ENCODE results near the gene HP.

GRCh38 chr16:72064361-72064894 is 10.1 kb downstream of the HP start:
- TF ChIP-seq POLR2AphosphoS5 (IDR thresholded peaks at IDR 0.05; ENCODE audit: low read depth) = no peak
- TF ChIP-seq, protein P1, sequence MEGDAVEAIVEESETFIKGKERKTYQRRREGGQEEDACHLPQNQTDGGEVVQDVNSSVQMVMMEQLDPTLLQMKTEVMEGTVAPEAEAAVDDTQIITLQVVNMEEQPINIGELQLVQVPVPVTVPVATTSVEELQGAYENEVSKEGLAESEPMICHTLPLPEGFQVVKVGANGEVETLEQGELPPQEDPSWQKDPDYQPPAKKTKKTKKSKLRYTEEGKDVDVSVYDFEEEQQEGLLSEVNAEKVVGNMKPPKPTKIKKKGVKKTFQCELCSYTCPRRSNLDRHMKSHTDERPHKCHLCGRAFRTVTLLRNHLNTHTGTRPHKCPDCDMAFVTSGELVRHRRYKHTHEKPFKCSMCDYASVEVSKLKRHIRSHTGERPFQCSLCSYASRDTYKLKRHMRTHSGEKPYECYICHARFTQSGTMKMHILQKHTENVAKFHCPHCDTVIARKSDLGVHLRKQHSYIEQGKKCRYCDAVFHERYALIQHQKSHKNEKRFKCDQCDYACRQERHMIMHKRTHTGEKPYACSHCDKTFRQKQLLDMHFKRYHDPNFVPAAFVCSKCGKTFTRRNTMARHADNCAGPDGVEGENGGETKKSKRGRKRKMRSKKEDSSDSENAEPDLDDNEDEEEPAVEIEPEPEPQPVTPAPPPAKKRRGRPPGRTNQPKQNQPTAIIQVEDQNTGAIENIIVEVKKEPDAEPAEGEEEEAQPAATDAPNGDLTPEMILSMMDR (IDR thresholded peaks at IDR 0.05; ENCODE audit: insufficient read depth, low read length) = no peak
- TF ChIP-seq, protein P2, sequence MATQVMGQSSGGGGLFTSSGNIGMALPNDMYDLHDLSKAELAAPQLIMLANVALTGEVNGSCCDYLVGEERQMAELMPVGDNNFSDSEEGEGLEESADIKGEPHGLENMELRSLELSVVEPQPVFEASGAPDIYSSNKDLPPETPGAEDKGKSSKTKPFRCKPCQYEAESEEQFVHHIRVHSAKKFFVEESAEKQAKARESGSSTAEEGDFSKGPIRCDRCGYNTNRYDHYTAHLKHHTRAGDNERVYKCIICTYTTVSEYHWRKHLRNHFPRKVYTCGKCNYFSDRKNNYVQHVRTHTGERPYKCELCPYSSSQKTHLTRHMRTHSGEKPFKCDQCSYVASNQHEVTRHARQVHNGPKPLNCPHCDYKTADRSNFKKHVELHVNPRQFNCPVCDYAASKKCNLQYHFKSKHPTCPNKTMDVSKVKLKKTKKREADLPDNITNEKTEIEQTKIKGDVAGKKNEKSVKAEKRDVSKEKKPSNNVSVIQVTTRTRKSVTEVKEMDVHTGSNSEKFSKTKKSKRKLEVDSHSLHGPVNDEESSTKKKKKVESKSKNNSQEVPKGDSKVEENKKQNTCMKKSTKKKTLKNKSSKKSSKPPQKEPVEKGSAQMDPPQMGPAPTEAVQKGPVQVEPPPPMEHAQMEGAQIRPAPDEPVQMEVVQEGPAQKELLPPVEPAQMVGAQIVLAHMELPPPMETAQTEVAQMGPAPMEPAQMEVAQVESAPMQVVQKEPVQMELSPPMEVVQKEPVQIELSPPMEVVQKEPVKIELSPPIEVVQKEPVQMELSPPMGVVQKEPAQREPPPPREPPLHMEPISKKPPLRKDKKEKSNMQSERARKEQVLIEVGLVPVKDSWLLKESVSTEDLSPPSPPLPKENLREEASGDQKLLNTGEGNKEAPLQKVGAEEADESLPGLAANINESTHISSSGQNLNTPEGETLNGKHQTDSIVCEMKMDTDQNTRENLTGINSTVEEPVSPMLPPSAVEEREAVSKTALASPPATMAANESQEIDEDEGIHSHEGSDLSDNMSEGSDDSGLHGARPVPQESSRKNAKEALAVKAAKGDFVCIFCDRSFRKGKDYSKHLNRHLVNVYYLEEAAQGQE (IDR thresholded peaks at IDR 0.05; ENCODE audit: insufficient replicate concordance, low read depth) = no peak

Measured in HL-60 (cell line).